Mesenchymal stem cell (in vitro differentiated cells and primary cell): ENCODE results near the gene MIOX. TPM values are rescaled to one million over a fixed set of nuclear protein-coding genes. Genes with fewer than 3 reads are reported as not detected.

Experiments used
- DNase-seq: peaks from one replicate; pipeline ENCODE4 v3.0.0-alpha.2; 2013
- H2AFZ ChIP-seq: one replicate; pipeline ENCODE4 v1.6.1; 2013; ENCODE audit warnings: low read depth, mild to moderate bottlenecking, control low read depth, inconsistent platforms, low read length, moderate library complexity
- H2AK5ac ChIP-seq: 2 replicates; pipeline ENCODE4 v1.6.1; 2013; ENCODE audit warnings: low read length, moderate library complexity, mild to moderate bottlenecking, inconsistent platforms; ENCODE audit not compliant: severe bottlenecking
- H2BK120ac ChIP-seq: one replicate; pipeline ENCODE4 v1.6.1; 2013; ENCODE audit warnings: low read depth, mild to moderate bottlenecking, inconsistent platforms, low read length, moderate library complexity
- H2BK12ac ChIP-seq, 2 experiments: one replicate each; pipeline ENCODE4 v1.6.1; 2013; ENCODE audit warnings: inconsistent platforms in 2 of 2, low read length in 2 of 2, mild to moderate bottlenecking in 2 of 2, moderate library complexity in 2 of 2, control low read depth in 1 of 2
- H2BK15ac ChIP-seq: one replicate; pipeline ENCODE4 v1.6.1; 2013; ENCODE audit warnings: mild to moderate bottlenecking, low read depth, inconsistent platforms; ENCODE audit not compliant: poor library complexity, severe bottlenecking
- H2BK5ac ChIP-seq: 2 replicates; pipeline ENCODE4 v1.6.1; 2013; ENCODE audit warnings: low read depth, mild to moderate bottlenecking, low read length, control low read depth, inconsistent platforms; ENCODE audit not compliant: poor library complexity, severe bottlenecking
- H3K14ac ChIP-seq, 2 experiments: one replicate each; pipeline ENCODE4 v1.6.1; 2013; ENCODE audit warnings: inconsistent platforms in 2 of 2, low read length in 2 of 2, control low read depth in 1 of 2, mild to moderate bottlenecking in 1 of 2, moderate library complexity in 1 of 2
- H3K18ac ChIP-seq, 2 experiments: one replicate each; pipeline ENCODE4 v1.6.1; 2013; ENCODE audit warnings: inconsistent platforms in 2 of 2, low read length in 2 of 2, control low read depth in 1 of 2, low read depth in 1 of 2, mild to moderate bottlenecking in 1 of 2
- H3K23ac ChIP-seq, 2 experiments: one replicate each; pipeline ENCODE4 v1.6.1; 2013; ENCODE audit warnings: inconsistent platforms in 2 of 2, low read length in 2 of 2, mild to moderate bottlenecking in 2 of 2, moderate library complexity in 2 of 2, control low read depth in 1 of 2
- H3K27ac ChIP-seq: 2 replicates; pipeline ENCODE4 v1.5.1; 2013; ENCODE audit warnings: mild to moderate bottlenecking, moderate library complexity, low read length, control low read depth, inconsistent platforms; ENCODE audit not compliant: poor library complexity, severe bottlenecking
- H3K27me3 ChIP-seq, 2 experiments: 2 replicates each; pipeline versions ENCODE4 v1.6.1 to v1.7.0; 2013; ENCODE audit warnings: low read length in 2 of 2, mild to moderate bottlenecking in 2 of 2, moderate library complexity in 2 of 2, control low read depth in 1 of 2, inconsistent platforms in 1 of 2; ENCODE audit not compliant: control insufficient read depth in 1 of 2, insufficient read depth in 1 of 2
- H3K36me3 ChIP-seq, 2 experiments: 2 replicates each; pipeline versions ENCODE4 v1.6.1 to v1.7.0; 2013; ENCODE audit warnings: low read length in 2 of 2, control low read depth in 1 of 2, inconsistent platforms in 1 of 2, low read depth in 1 of 2, mild to moderate bottlenecking in 1 of 2; ENCODE audit not compliant: insufficient read depth in 2 of 2, control insufficient read depth in 1 of 2
- H3K4ac ChIP-seq, 2 experiments: one replicate each; pipeline ENCODE4 v1.6.1; 2013; ENCODE audit warnings: inconsistent platforms in 2 of 2, low read length in 2 of 2, mild to moderate bottlenecking in 2 of 2, moderate library complexity in 2 of 2, control low read depth in 1 of 2, low read depth in 1 of 2
- H3K4me1 ChIP-seq: 2 replicates; pipeline ENCODE4 v1.6.1; 2013; ENCODE audit warnings: low read depth, low read length, control low read depth; ENCODE audit not compliant: control insufficient read depth, insufficient read depth
- H3K4me2 ChIP-seq: 2 replicates; pipeline ENCODE4 v1.6.1; 2013; ENCODE audit warnings: low read length, mild to moderate bottlenecking, inconsistent platforms; ENCODE audit not compliant: poor library complexity, severe bottlenecking
- H3K4me3 ChIP-seq, 2 experiments: 2 replicates each; pipeline versions ENCODE4 v1.5.1 to v1.7.0; 2013; ENCODE audit warnings: low read length in 2 of 2, mild to moderate bottlenecking in 2 of 2, control low read depth in 1 of 2, low read depth in 1 of 2; ENCODE audit not compliant: insufficient read depth in 1 of 2
- H3K79me1 ChIP-seq: replicated peaks from 2 replicates; pipeline ENCODE4 v1.6.1; 2013; ENCODE audit warnings: mild to moderate bottlenecking, control low read depth, low read length, inconsistent platforms; ENCODE audit not compliant: poor library complexity, severe bottlenecking
- H3K9ac ChIP-seq: 2 replicates; pipeline ENCODE4 v1.7.0; 2013; ENCODE audit warnings: mild to moderate bottlenecking, low read length, moderate library complexity
- H3K9me3 ChIP-seq: 2 replicates; pipeline ENCODE4 v1.7.0; 2013; ENCODE audit warnings: mild to moderate bottlenecking, low read length; ENCODE audit not compliant: control insufficient read depth
- H4K8ac ChIP-seq: one replicate; pipeline ENCODE4 v1.6.1; 2013; ENCODE audit warnings: inconsistent platforms, mild to moderate bottlenecking, low read length, moderate library complexity
- H4K91ac ChIP-seq: one replicate; pipeline ENCODE4 v1.6.1; 2013; ENCODE audit warnings: mild to moderate bottlenecking, low read length, inconsistent platforms
- WGBS: methylation state at CpG from one replicate; pipeline ENCODE4 v1.1.7; 2013; ENCODE audit warnings: mixed read lengths; 5-methylcytosine and 5-hydroxymethylcytosine counted together
- polyA plus RNA-seq, 2 experiments: library from polyadenylated mRNA; stranded (reverse); fragments of 200-250 nt; gene quantifications; one replicate each; pipeline ENCODE4 v1.2.3, GENCODE V29; 2013

Gene MIOX
- 0.14 TPM for polyA plus RNA-seq (2013, experiment 1 of 2)
- polyA plus RNA-seq (2013, experiment 2 of 2) = 0.16 TPM

- WGBS = 68% methylated on average over 22 of the region's 23 CpGs
These were observed at the start of gene MIOX for GRCh38 chr22:50486561-50487289. Gene MIOX (plus strand): TSS chr22:50486859. CDS start chr22:50486898, 39 bp downstream.

GRCh38 chr22:50437511-50438304 lies 49.0 kb upstream of the MIOX start:
- DNase-seq = no peak
- Histone ChIP-seq H4K91ac (no peak overlapping the region), H3K9me3 (no peaks in the 10 kb centered on the region), H3K9ac (no peak overlapping the region), H3K27ac (no peak overlapping the region), H3K23ac (no peak overlapping the region), H2AFZ (no peak overlapping the region), H4K8ac (no peak overlapping the region), H3K14ac (no peak overlapping the region), H3K4me3 (no peak overlapping the region), H3K79me1 (peaks cover 7% of the 10 kb centered on the region), H3K4me1 (peaks cover 2% of the 10 kb centered on the region), H2BK12ac (no peak overlapping the region), H3K18ac (no peak overlapping the region), H2BK120ac (no peak overlapping the region), H3K4me2 (no peak overlapping the region), H3K36me3 (peaks cover 73 to 82% of the 10 kb centered on the region in 2 experiments), H3K4ac (no peak overlapping the region), H2BK15ac (no peak overlapping the region), H3K27me3 (no peaks in the 10 kb centered on the region), H2BK5ac (no peak overlapping the region), H2AK5ac (no peak overlapping the region)
- WGBS = 95% methylated on average over 36 of the region's 36 CpGs

More at GRCh38 chr22:50486561-50487289, at the start of gene MIOX:
- no peak within 1 kb of the TSS for H4K91ac ChIP-seq
- H3K27me3 ChIP-seq = peaks cover 7 to 68% of the 10 kb centered on the region in 2 experiments
- no peaks in the 10 kb centered on the region for H3K9me3 ChIP-seq
- peaks cover 37% of the 10 kb centered on the region for H3K4me1 ChIP-seq
- H2BK12ac ChIP-seq = no peak within 1 kb of the TSS
- peak within 1 kb of the TSS; percentile 41 for H4K8ac ChIP-seq
- no peak within 1 kb of the TSS for H3K18ac ChIP-seq
- no peak within 1 kb of the TSS for H2BK5ac ChIP-seq
- no peak within 1 kb of the TSS for H2BK120ac ChIP-seq
- H3K23ac ChIP-seq = no peak within 1 kb of the TSS
- no peak within 1 kb of the TSS for H2AFZ ChIP-seq
- no peak within 1 kb of the TSS for H2BK15ac ChIP-seq
- no peak within 1 kb of the TSS for H3K27ac ChIP-seq
- H3K36me3 ChIP-seq = peaks cover 0 to 14% of the 10 kb centered on the region in 2 experiments
- peak within 1 kb of the TSS; percentile 55 for H3K4me2 ChIP-seq
- DNase-seq = no peak
- H2AK5ac ChIP-seq = peak within 1 kb of the TSS; percentile 61
- no peaks in the 10 kb centered on the region for H3K79me1 ChIP-seq
- no peak within 1 kb of the TSS for H3K4ac ChIP-seq
- H3K9ac ChIP-seq = no peak within 1 kb of the TSS
- H3K4me3 ChIP-seq = peak within 1 kb of the TSS in 1 of 2 experiments; percentile 14
- H3K14ac ChIP-seq = peak within 1 kb of the TSS in 1 of 2 experiments; percentile 26

GRCh38 chr22:50438305-50439275 lies 48.1 kb upstream of the MIOX start:
- H3K14ac ChIP-seq = no peak overlapping the region
- H3K79me1 ChIP-seq = peaks cover 5% of the 10 kb centered on the region
- H3K4me3 ChIP-seq = no peak overlapping the region
- no peak overlapping the region for H3K18ac ChIP-seq
- peak overlapping the region; percentile 64 for H4K91ac ChIP-seq
- no peak overlapping the region for H2AFZ ChIP-seq
- no peaks in the 10 kb centered on the region for H3K27me3 ChIP-seq
- no peak overlapping the region for H2BK120ac ChIP-seq
- H2BK5ac ChIP-seq = no peak overlapping the region
- H4K8ac ChIP-seq = no peak overlapping the region
- H3K9ac ChIP-seq = no peak overlapping the region
- WGBS = 95% methylated on average over 33 of the region's 34 CpGs
- H3K9me3 ChIP-seq = no peaks in the 10 kb centered on the region
- no peak overlapping the region for H2BK12ac ChIP-seq
- no peak overlapping the region for H3K4me2 ChIP-seq
- no peak overlapping the region for H3K4ac ChIP-seq
- H3K36me3 ChIP-seq = peaks cover 77 to 84% of the 10 kb centered on the region in 2 experiments
- DNase-seq = no peak
- H3K4me1 ChIP-seq = peaks cover 6% of the 10 kb centered on the region
- no peak overlapping the region for H3K27ac ChIP-seq
- no peak overlapping the region for H2AK5ac ChIP-seq
- no peak overlapping the region for H3K23ac ChIP-seq
- H2BK15ac ChIP-seq = no peak overlapping the region
